CD4-positive, CD25-positive, alpha-beta regulatory T cell (primary cell): Measurements from ENCODE around the gene PDE8A. TPM values are rescaled to one million over a fixed set of nuclear protein-coding genes. Genes with fewer than 3 reads are reported as not detected.
A peak's percentile ranks its signal among the peaks of the same experiment; 100 is the strongest.

Experiments used
- ATAC-seq, 2 donors: fragments of 150-1000 bp; cut with Tn5 transposase; one replicate each; pipeline ENCODE4 v1.10.0; 2021; ENCODE audit warnings: low read depth in 2 of 2, moderate number of reproducible peaks in 2 of 2, moderate library complexity in 1 of 2
- DNase-seq, 3 donors: peaks; one replicate each; pipeline versions ENCODE4 v3.0.0 to v3.0.0-alpha.2; 2012 to 2022; ENCODE audit warnings: mixed read lengths in 1 of 3
- H3K27ac ChIP-seq: one replicate; pipeline ENCODE4 v1.7.0; 2013; ENCODE audit warnings: mild to moderate bottlenecking, low read length; ENCODE audit not compliant: insufficient read depth, poor library complexity, severe bottlenecking
- H3K27me3 ChIP-seq: one replicate; pipeline ENCODE4 v1.7.0; 2013; ENCODE audit warnings: low read length; ENCODE audit not compliant: control insufficient read depth, insufficient read depth
- H3K36me3 ChIP-seq: one replicate; pipeline ENCODE4 v1.7.0; 2013; ENCODE audit warnings: mild to moderate bottlenecking, low read length, moderate library complexity; ENCODE audit not compliant: control insufficient read depth, insufficient read depth
- H3K4me1 ChIP-seq: 2 replicates; pipeline ENCODE4 v1.7.0; 2013; ENCODE audit warnings: mild to moderate bottlenecking, low read length; ENCODE audit not compliant: insufficient read depth, control insufficient read depth, poor library complexity, severe bottlenecking
- H3K4me3 ChIP-seq: one replicate; pipeline ENCODE4 v1.7.0; 2013; ENCODE audit warnings: low read depth, mild to moderate bottlenecking, low read length, moderate library complexity
- H3K9me3 ChIP-seq, 2 experiments: 1 replicate in 1 of 2; 2 replicates in 1 of 2; pipeline ENCODE4 v1.7.0; 2013; ENCODE audit warnings: low read length in 2 of 2, mild to moderate bottlenecking in 1 of 2, moderate library complexity in 1 of 2; ENCODE audit not compliant: control insufficient read depth in 2 of 2
- H3K27ac Mint-ChIP-seq, 3 donors: one replicate each; pipeline ENCODE4 v1.8.0; 2020 to 2022; ENCODE audit warnings: mild to moderate bottlenecking in 3 of 3, mixed read lengths in 3 of 3, moderate library complexity in 2 of 3
- H3K27me3 Mint-ChIP-seq: one replicate; pipeline ENCODE4 v1.8.0; 2022; ENCODE audit warnings: mild to moderate bottlenecking, mixed read lengths
- H3K36me3 Mint-ChIP-seq: one replicate; pipeline ENCODE4 v1.8.0; 2020; ENCODE audit warnings: mixed read lengths
- H3K4me1 Mint-ChIP-seq, 4 donors: one replicate each; pipeline ENCODE4 v1.8.0; 2020 to 2022; ENCODE audit warnings: mixed read lengths in 4 of 4, mild to moderate bottlenecking in 1 of 4
- H3K4me3 Mint-ChIP-seq, 4 donors: one replicate each; pipeline ENCODE4 v1.8.0; 2020 to 2022; ENCODE audit warnings: mild to moderate bottlenecking in 4 of 4, mixed read lengths in 4 of 4, moderate library complexity in 3 of 4
- H3K9me3 Mint-ChIP-seq, 7 donors: one replicate each; pipeline ENCODE4 v1.8.0; 2020 to 2022; ENCODE audit warnings: mixed read lengths in 7 of 7, mild to moderate bottlenecking in 3 of 7, moderate library complexity in 2 of 7
- polyA plus RNA-seq, 4 donors: library from polyadenylated mRNA; unstranded; fragments of 300-500 nt; fragmentation: Illumina TruSeq; gene quantifications; one replicate each; pipeline ENCODE4 v1.2.3, GENCODE V29; 2021
- total RNA-seq: library from RNA; stranded (reverse); gene quantifications from one replicate; pipeline ENCODE4 v1.2.3, GENCODE V29; 2022

Gene PDE8A
- total and polyA plus RNA-seq, 5 donors from 2014 or later, result 2.0 to 28.9 (median 4.8) TPM

GRCh38 chr15:85005319-85005718 lies 23.7 kb downstream of the PDE8A start:
- Mint-ChIP-seq H3K4me1 (peaks cover 8 to 74% (median 47%) of the 10 kb centered on the region in 4 donors), H3K27ac (no peak overlapping the region), H3K36me3 (no peaks in the 10 kb centered on the region), H3K9me3 (no peaks in the 10 kb centered on the region), H3K4me3 (no peak overlapping the region), H3K27me3 (no peaks in the 10 kb centered on the region)
- Histone ChIP-seq H3K27me3 (no peaks in the 10 kb centered on the region), H3K27ac (no peak overlapping the region), H3K4me3 (no peak overlapping the region), H3K4me1 (peaks cover 12% of the 10 kb centered on the region), H3K9me3 (no peaks in the 10 kb centered on the region), H3K36me3 (no peaks in the 10 kb centered on the region)
- ATAC-seq (no peak), DNase-seq (no peak)

GRCh38 chr15:85005746-85006145 lies 24.1 kb downstream of the PDE8A start:
- Histone ChIP-seq H3K36me3 (no peaks in the 10 kb centered on the region), H3K27ac (no peak overlapping the region), H3K4me3 (no peak overlapping the region), H3K27me3 (no peaks in the 10 kb centered on the region), H3K4me1 (peaks cover 12% of the 10 kb centered on the region), H3K9me3 (no peaks in the 10 kb centered on the region)
- H3K27ac Mint-ChIP-seq, result no peak overlapping the region
- DNase-seq (no peak), ATAC-seq (no peak)
- peaks cover 10 to 72% (median 47%) of the 10 kb centered on the region in 4 donors for H3K4me1 Mint-ChIP-seq
- H3K36me3 Mint-ChIP-seq, result no peaks in the 10 kb centered on the region
- H3K4me3 Mint-ChIP-seq, result no peak overlapping the region
- no peaks in the 10 kb centered on the region for H3K9me3 Mint-ChIP-seq
- no peaks in the 10 kb centered on the region for H3K27me3 Mint-ChIP-seq

GRCh38 chr15:85006201-85006600 lies 24.5 kb downstream of the PDE8A start:
- no peak overlapping the region for H3K4me3 ChIP-seq
- no peaks in the 10 kb centered on the region for H3K27me3 Mint-ChIP-seq
- H3K27ac ChIP-seq, result no peak overlapping the region
- H3K4me3 Mint-ChIP-seq, result no peak overlapping the region
- no peaks in the 10 kb centered on the region for H3K27me3 ChIP-seq
- DNase-seq (no peak), ATAC-seq (no peak)
- peaks cover 10 to 70% (median 48%) of the 10 kb centered on the region in 4 donors for H3K4me1 Mint-ChIP-seq
- no peaks in the 10 kb centered on the region for H3K9me3 ChIP-seq
- no peaks in the 10 kb centered on the region for H3K36me3 ChIP-seq
- H3K9me3 Mint-ChIP-seq, result peaks cover 0 to 4% (median 0%) of the 10 kb centered on the region in 7 donors
- H3K36me3 Mint-ChIP-seq, result peaks cover 3% of the 10 kb centered on the region
- H3K27ac Mint-ChIP-seq, result no peak overlapping the region
- peaks cover 12% of the 10 kb centered on the region for H3K4me1 ChIP-seq

GRCh38 chr15:85006655-85007054 lies 25.0 kb downstream of the PDE8A start:
- no peaks in the 10 kb centered on the region for H3K36me3 ChIP-seq
- no peak overlapping the region for H3K27ac Mint-ChIP-seq
- H3K27ac ChIP-seq, result no peak overlapping the region

GRCh38 chr15:85007137-85007536 lies 25.5 kb downstream of the PDE8A start:
- no peaks in the 10 kb centered on the region for H3K36me3 ChIP-seq
- no peak overlapping the region for H3K4me3 ChIP-seq
- DNase-seq (no peak), ATAC-seq (no peak)
- H3K36me3 Mint-ChIP-seq, result peaks cover 3% of the 10 kb centered on the region
- H3K27me3 Mint-ChIP-seq, result no peaks in the 10 kb centered on the region
- H3K9me3 Mint-ChIP-seq, result peaks cover 0 to 6% (median 0%) of the 10 kb centered on the region in 7 donors
- H3K27me3 ChIP-seq, result no peaks in the 10 kb centered on the region
- no peak overlapping the region for H3K27ac Mint-ChIP-seq
- H3K4me1 ChIP-seq, result peaks cover 12% of the 10 kb centered on the region
- H3K27ac ChIP-seq, result no peak overlapping the region
- H3K9me3 ChIP-seq, result no peaks in the 10 kb centered on the region
- peaks cover 10 to 60% (median 45%) of the 10 kb centered on the region in 4 donors for H3K4me1 Mint-ChIP-seq
- H3K4me3 Mint-ChIP-seq, result no peak overlapping the region

More at GRCh38 chr15:85006655-85007054, 25.0 kb downstream of the PDE8A start:
- H3K4me3 ChIP-seq, result no peak overlapping the region
- Mint-ChIP-seq H3K9me3 (peaks cover 0 to 6% (median 0%) of the 10 kb centered on the region in 7 donors), H3K27me3 (no peaks in the 10 kb centered on the region), H3K36me3 (peaks cover 3% of the 10 kb centered on the region), H3K4me1 (peaks cover 10 to 65% (median 47%) of the 10 kb centered on the region in 4 donors), H3K4me3 (no peak overlapping the region)
- DNase-seq (no peak), ATAC-seq (no peak)
- H3K9me3 ChIP-seq, result no peaks in the 10 kb centered on the region
- peaks cover 12% of the 10 kb centered on the region for H3K4me1 ChIP-seq
- H3K27me3 ChIP-seq, result no peaks in the 10 kb centered on the region

- Histone ChIP-seq H3K27me3 (no peaks in the 10 kb centered on the region), H3K27ac (no peak overlapping the region), H3K4me1 (peaks cover 6% of the 10 kb centered on the region), H3K9me3 (no peaks in the 10 kb centered on the region), H3K4me3 (no peak overlapping the region), H3K36me3 (no peaks in the 10 kb centered on the region)
- Mint-ChIP-seq H3K27ac (peak overlapping the region in 1 of 3 donors; percentile 20), H3K27me3 (no peaks in the 10 kb centered on the region), H3K4me1 (peaks cover 10 to 54% (median 40%) of the 10 kb centered on the region in 4 donors), H3K9me3 (peaks cover 0 to 6% (median 0%) of the 10 kb centered on the region in 7 donors), H3K4me3 (no peak overlapping the region), H3K36me3 (peaks cover 3% of the 10 kb centered on the region)
- DNase-seq (no peak), ATAC-seq (no peak)
Observed at GRCh38 chr15:85007741-85008397, 26.2 kb downstream of the PDE8A start.

GRCh38 chr15:85008474-85009260 lies 27.0 kb downstream of the PDE8A start:
- ATAC-seq (no peak), DNase-seq (no peak)
- H3K27ac Mint-ChIP-seq, result peak overlapping the region in 1 of 3 donors; percentile 72
- H3K4me3 ChIP-seq, result no peak overlapping the region
- no peak overlapping the region for H3K4me3 Mint-ChIP-seq
- H3K9me3 ChIP-seq, result no peaks in the 10 kb centered on the region
- no peaks in the 10 kb centered on the region for H3K36me3 ChIP-seq
- no peak overlapping the region for H3K27ac ChIP-seq
- H3K36me3 Mint-ChIP-seq, result peaks cover 3% of the 10 kb centered on the region
- peaks cover 10 to 54% (median 39%) of the 10 kb centered on the region in 4 donors for H3K4me1 Mint-ChIP-seq
- H3K27me3 ChIP-seq, result no peaks in the 10 kb centered on the region
- H3K4me1 ChIP-seq, result peaks cover 5% of the 10 kb centered on the region
- peaks cover 0 to 6% (median 0%) of the 10 kb centered on the region in 7 donors for H3K9me3 Mint-ChIP-seq
- H3K27me3 Mint-ChIP-seq, result no peaks in the 10 kb centered on the region
